Heart left ventricle (tissue), 16 donors: ENCODE data around the gene EPS8. TPM values are rescaled to one million over a fixed set of nuclear protein-coding genes. Genes with fewer than 3 reads are reported as not detected.

Source experiments
- ATAC-seq, 4 donors: fragments of 200-7000 bp; cut with Tn5 transposase; one replicate each; pipeline ENCODE4 v1.9.1; 2020 to 2022; ENCODE audit warnings: moderate library complexity in 4 of 4, mild to moderate bottlenecking in 3 of 4, moderate number of reproducible peaks in 1 of 4
- DNase-seq, 5 donors: peaks; one replicate each; pipeline ENCODE4 v3.0.0-alpha.2; 2020
- H3K27ac ChIP-seq, 12 donors: fragments of 200-600 bp; sonication (generic) in 4 of 12; one replicate each; pipeline versions ENCODE4 v1.5.0 to v1.8.0; 2016 to 2022; ENCODE audit warnings: mild to moderate bottlenecking in 2 of 12
- H3K27me3 ChIP-seq, 9 donors: fragments of 200-600 bp; sonication (generic) in 2 of 9; one replicate each; pipeline versions ENCODE4 v1.5.1 to v1.8.0; 2016 to 2022; ENCODE audit warnings: mild to moderate bottlenecking in 3 of 9
- H3K36me3 ChIP-seq, 9 donors: fragments of 200-600 bp; sonication (generic) in 2 of 9; one replicate each; pipeline versions ENCODE4 v1.5.0 to v1.8.0; 2018 to 2022; ENCODE audit warnings: mild to moderate bottlenecking in 2 of 9
- H3K4me1 ChIP-seq, 12 donors: fragments of 200-600 bp; sonication (generic) in 4 of 12; one replicate each; pipeline versions ENCODE4 v1.5.0 to v1.8.0; 2016 to 2022; ENCODE audit warnings: mild to moderate bottlenecking in 3 of 12
- H3K4me3 ChIP-seq, 12 donors: fragments of 200-600 bp; sonication (generic) in 4 of 12; one replicate each; pipeline versions ENCODE4 v1.5.0 to v1.8.0; 2017 to 2022; ENCODE audit warnings: mild to moderate bottlenecking in 9 of 12, moderate library complexity in 4 of 12
- H3K9me3 ChIP-seq, 12 donors: fragments of 200-600 bp; sonication (generic) in 4 of 12; one replicate each; pipeline versions ENCODE4 v1.5.0 to v1.8.0; 2016 to 2022; ENCODE audit warnings: mild to moderate bottlenecking in 1 of 12
- CTCF ChIP-seq, 12 donors: fragments of 200-600 bp; sonication (generic) in 4 of 12; IDR thresholded peaks; one replicate each; pipeline versions ENCODE4 v1.5.0 to v1.8.0; 2018 to 2022; ENCODE audit warnings: antibody characterized with exemption in 12 of 12, mild to moderate bottlenecking in 5 of 12
- POLR2A ChIP-seq, 2 donors: fragments of 450-650 bp; IDR thresholded peaks; one replicate each; pipeline ENCODE4 v1.6.1; 2017; ENCODE audit warnings: antibody characterized with exemption in 2 of 2, mild to moderate bottlenecking in 2 of 2, moderate library complexity in 2 of 2
- WGBS, 4 donors: extraction: QIAGEN DNeasy Blood & Tissue Kit in 2 of 4; methylation state at CpG; one replicate each; pipeline versions ENCODE4 v1.1.5 to v1.1.7; 2013 to 2018; 5-methylcytosine and 5-hydroxymethylcytosine counted together
- intact Hi-C, 10 donors: fragments of 100-400 bp; cut with DNase I; formaldehyde crosslinking; loops; one replicate each; pipeline versions ENCODE4 v1.11.1 to v1.14.2; 2022
- polyA plus RNA-seq, 2 donors: library from polyadenylated mRNA; stranded (reverse); fragments of 200-250 nt; gene quantifications; one replicate each; pipeline ENCODE4 v1.2.3, GENCODE V29; 2013
- total RNA-seq, 9 donors: library from RNA; depleted of rRNA in 2 of 9; stranded (reverse); fragments of >200 nt in 2 of 9; fragmentation: NEBNext Ultra II Directional in 3 of 9; extraction: Animal tissue kit (Norgen Biotek cat#: 25700) in 3 of 9; gene quantifications; one replicate each; pipeline versions ENCODE4 v1.1.0 to v1.2.4, GENCODE V29; 2016 to 2023
- donor health status: ischemic (EF 13 %, LVEDD 7.1; RV severe dilation, severe dysfunction).
- donor health status: healthy with polysubstance abuse.
- donor health status: DM: no; HTN: yes; CAD: no.
- donor health status: DM: no; HTN: no; CAD: no.
- donor health status: ischemic (EF 25% LVEDD 6.9; RV normal size, moderate dysfunction).
- donor health status: ischemic (EF 25% LVEDD 5.7; RV mildly dilated, moderate dysfunction).
- donor health status: healthy.
- donor health status: DM: yes; HTN: yes; CAD: no.
- donor health status: ischemic (EF 35%, LVEDD 5.7; RV mildly dilated, moderate dysfunction).
- donor health status: nonischemic (EF 11% LVEDD 7.7; RV severe dilation, severe dysfunction).
- donor health status: DM: yes; HTN: yes; CAD: no.
- donor health status: PGD.
- donor health status: ischemic (EF 29% LVEDD 5.4; RV normal size, mild dysfunction).
- donor health status: nonischemic (EF 23%, LVEDD 6.1; RV moderate dilation, normal function).

Gene EPS8
- total and polyA plus RNA-seq, 11 donors: 11.7 to 56.0 (median 20.9) TPM

- no peak for ATAC-seq
Measured at GRCh38 chr12:15584366-15585041, 204.7 kb downstream of the EPS8 start.

GRCh38 chr12:15583804-15584203, 205.4 kb downstream of the EPS8 start:
- H3K4me3 ChIP-seq: no peak overlapping the region

More at GRCh38 chr12:15584366-15585041, 204.7 kb downstream of the EPS8 start:
- Histone ChIP-seq H3K9me3 (no peaks in the 10 kb centered on the region), H3K27ac (no peak overlapping the region), H3K4me3 (no peak overlapping the region), H3K4me1 (no peaks in the 10 kb centered on the region), H3K27me3 (peaks cover 0 to 9% (median 0%) of the 10 kb centered on the region in 9 donors), H3K36me3 (peaks cover 0 to 28% (median 0%) of the 10 kb centered on the region in 9 donors)
- intact Hi-C loops: loop anchor here in 9 of 10 donors (1.0 to 10.0 kb wide), 7 partner anchors 50 to 310 kb away; no protein-coding TSS in a partner anchor
- no peak for DNase-seq
- TF ChIP-seq POLR2A (IDR thresholded peaks at IDR 0.05): no peak
- TF ChIP-seq CTCF (IDR thresholded peaks at IDR 0.05): peak; percentile 37 to 78 (median 61)
- 40 to 44% (median 42%) methylated on average over 3 of the region's 3 CpGs for WGBS, 4 donors

GRCh38 chr12:15581006-15581405, 208.2 kb downstream of the EPS8 start:
- ATAC-seq: no peak

More at GRCh38 chr12:15583804-15584203, 205.4 kb downstream of the EPS8 start:
- no peaks in the 10 kb centered on the region for H3K9me3 ChIP-seq
- 77 to 84% (median 83%) methylated on average over 7 of the region's 7 CpGs for WGBS, 4 donors
- peaks cover 0 to 28% (median 0%) of the 10 kb centered on the region in 9 donors for H3K36me3 ChIP-seq
- TF ChIP-seq POLR2A (IDR thresholded peaks at IDR 0.05): no peak
- TF ChIP-seq CTCF (IDR thresholded peaks at IDR 0.05): no peak
- no peak for DNase-seq
- H3K27ac ChIP-seq: no peak overlapping the region
- intact Hi-C loops: loop anchor here in 8 of 10 donors (1.0 to 10.0 kb wide), 7 partner anchors 49 to 309 kb away; no protein-coding TSS in a partner anchor
- no peak for ATAC-seq
- H3K4me1 ChIP-seq: no peaks in the 10 kb centered on the region
- peaks cover 0 to 9% (median 0%) of the 10 kb centered on the region in 9 donors for H3K27me3 ChIP-seq

More at GRCh38 chr12:15581006-15581405, 208.2 kb downstream of the EPS8 start:
- peaks cover 0 to 20% (median 0%) of the 10 kb centered on the region in 9 donors for H3K36me3 ChIP-seq
- H3K4me3 ChIP-seq: no peak overlapping the region
- no peak for DNase-seq
- no peak for TF ChIP-seq POLR2A (IDR thresholded peaks at IDR 0.05)
- no peak for TF ChIP-seq CTCF (IDR thresholded peaks at IDR 0.05)
- peaks cover 0 to 6% (median 0%) of the 10 kb centered on the region in 12 donors for H3K4me1 ChIP-seq
- H3K9me3 ChIP-seq: no peaks in the 10 kb centered on the region
- H3K27ac ChIP-seq: no peak overlapping the region
- peaks cover 0 to 15% (median 0%) of the 10 kb centered on the region in 9 donors for H3K27me3 ChIP-seq
- 60 to 73% (median 66%) methylated on average over 6 of the region's 6 CpGs for WGBS, 4 donors
- intact Hi-C loops: loop anchor here in 8 of 10 donors (5.0 to 10.0 kb wide), 4 partner anchors 46 to 306 kb away; no protein-coding TSS in a partner anchor
